HG02642 (cell line): ENCODE results near the gene LCN10.

Source experiments
- ATAC-seq: cut with Tn5 transposase; IDR thresholded peaks from one replicate; pipeline ENCODE4 v1.9.1; 2021; ENCODE audit warnings: mild to moderate bottlenecking; ENCODE audit not compliant: unreplicated experiment, poor library complexity

LCN10 gene

GRCh38 chr9:136692185-136693134 is 50.3 kb downstream of the LCN10 start:
- no peak for ATAC-seq

GRCh38 chr9:136691316-136692184 is 51.2 kb downstream of the LCN10 start:
- no peak for ATAC-seq

- ATAC-seq = no peak
Observed at GRCh38 chr9:136690806-136691261, 51.9 kb downstream of the LCN10 start.

- no peak for ATAC-seq
Observed at GRCh38 chr9:136690104-136690805, 52.5 kb downstream of the LCN10 start.

GRCh38 chr9:136689108-136689460 is 53.7 kb downstream of the LCN10 start:
- no peak for ATAC-seq

GRCh38 chr9:136688274-136689107 is 54.2 kb downstream of the LCN10 start:
- ATAC-seq = no peak
